ENCODE measurements around the gene JARID2. TPM values are rescaled to one million over a fixed set of nuclear protein-coding genes. Genes with fewer than 3 reads are reported as not detected.
A peak's percentile ranks its signal among the peaks of the same experiment; 100 is the strongest.

JARID2 gene
- total and polyA plus RNA-seq, 9 of the 15 experiments (the other 6 are each of a cell fraction or from before 2014, with no cell fraction given), result 5.0 to 29.0 (median 15.6) TPM

GRCh38 chr6:15247500-15248450, 1.9 kb downstream of the JARID2 start (continued):
- TF ChIP-seq MCM2 (IDR thresholded peaks at IDR 0.05; ENCODE audit: low read depth), result no peak
- TF ChIP-seq RAD51 (IDR thresholded peaks at IDR 0.05; ENCODE audit: borderline replicate concordance, low read depth), result no peak
- no peak for TF ChIP-seq EZH2 (IDR thresholded peaks at IDR 0.05; ENCODE audit: borderline replicate concordance, low read depth, low read length)
- peak; percentile 89 for TF ChIP-seq RBBP5 (IDR thresholded peaks at IDR 0.05; ENCODE audit: borderline replicate concordance, insufficient read depth, low read length, poor library complexity, severe bottlenecking)
- TF ChIP-seq, protein P1, sequence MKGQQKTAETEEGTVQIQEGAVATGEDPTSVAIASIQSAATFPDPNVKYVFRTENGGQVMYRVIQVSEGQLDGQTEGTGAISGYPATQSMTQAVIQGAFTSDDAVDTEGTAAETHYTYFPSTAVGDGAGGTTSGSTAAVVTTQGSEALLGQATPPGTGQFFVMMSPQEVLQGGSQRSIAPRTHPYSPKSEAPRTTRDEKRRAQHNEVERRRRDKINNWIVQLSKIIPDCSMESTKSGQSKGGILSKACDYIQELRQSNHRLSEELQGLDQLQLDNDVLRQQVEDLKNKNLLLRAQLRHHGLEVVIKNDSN (CRISPR knock-in tag; IDR thresholded peaks at IDR 0.05), result no peak
- TF ChIP-seq SREBF2 (CRISPR knock-in tag; IDR thresholded peaks at IDR 0.05), result no peak
- no peak; the same call in 1 of the 2 replicates for TF ChIP-seq FOSL1 (tag; conservative IDR thresholded peaks at IDR 0.05)
- no peak for TF ChIP-seq MEF2D (tag; conservative IDR thresholded peaks at IDR 0.05; ENCODE audit: low read depth)
- TF ChIP-seq ZNF740 (CRISPR knock-in tag; IDR thresholded peaks at IDR 0.05), result no peak
- no peak for TF ChIP-seq ZNF740 (tag; IDR thresholded peaks at IDR 0.05)
- no peak for TF ChIP-seq HMG20A (CRISPR knock-in tag; conservative IDR thresholded peaks at IDR 0.05)
- TF ChIP-seq ZBTB1 (CRISPR knock-in tag; IDR thresholded peaks at IDR 0.05; ENCODE audit: borderline replicate concordance, low read depth), result no peak
- TF ChIP-seq CSDE1 (IDR thresholded peaks at IDR 0.05), result no peak
- peak; percentile 29; the same call in 1 of the 2 replicates for TF ChIP-seq PHF8 (IDR thresholded peaks at IDR 0.05; ENCODE audit: borderline replicate concordance, low read length)
- no peak for TF ChIP-seq IRF2 (CRISPR knock-in tag; IDR thresholded peaks at IDR 0.05)
- no peak for TF ChIP-seq FOXA1 (IDR thresholded peaks at IDR 0.05; ENCODE audit: borderline replicate concordance)
- no peak for TF ChIP-seq ZNF79 (CRISPR knock-in tag; IDR thresholded peaks at IDR 0.05; ENCODE audit: low read depth)
- no peak for TF ChIP-seq ADNP (tag; IDR thresholded peaks at IDR 0.05)
- no peak for TF ChIP-seq FOXM1 (IDR thresholded peaks at IDR 0.05; ENCODE audit: low read depth)
- TF ChIP-seq FOXM1 (CRISPR knock-in tag; IDR thresholded peaks at IDR 0.05; ENCODE audit: low read depth), result no peak
- TF ChIP-seq PCBP2 (IDR thresholded peaks at IDR 0.05; ENCODE audit: low read depth, low read length, poor library complexity, severe bottlenecking), result no peak
- no peak for TF ChIP-seq MTA2 (IDR thresholded peaks at IDR 0.05; ENCODE audit: low read depth)
- TF ChIP-seq TFAM (CRISPR knock-in tag; conservative IDR thresholded peaks at IDR 0.05), result no peak
- no peak for TF ChIP-seq MEIS2 (IDR thresholded peaks at IDR 0.05; ENCODE audit: partially characterized antibody)
- no peak for TF ChIP-seq ZNF445 (CRISPR knock-in tag; IDR thresholded peaks at IDR 0.05; ENCODE audit: low read depth)
- peak; percentile 63 for TF ChIP-seq CXXC5 (CRISPR knock-in tag; IDR thresholded peaks at IDR 0.05)

Data from K562 (cell line).